Neural cell (in vitro differentiated cells): ENCODE measurements around the gene COL4A2. TPM values are rescaled to one million over a fixed set of nuclear protein-coding genes. Genes with fewer than 3 reads are reported as not detected.
"Not testable (repeated sequence)": the region's sequence is repeated elsewhere in the genome, so short reads cannot be mapped to it uniquely, and the experiment has no call there.

Experiments
- H2AFZ ChIP-seq: fragments of 200-600, 300-800 bp; sonication (generic), shearing (Covaris generic); 2 replicates; pipeline ENCODE4 v1.6.0; 2014; ENCODE audit warnings: low read depth, mild to moderate bottlenecking, antibody characterized with exemption, low read length, moderate library complexity
- H3F3A ChIP-seq: fragments of 200-600 bp; shearing (Covaris generic); 2 replicates; pipeline ENCODE4 v1.6.1; 2016; ENCODE audit warnings: mild to moderate bottlenecking, moderate library complexity, mixed read lengths, antibody characterized with exemption, low read length; ENCODE audit not compliant: insufficient read depth, poor library complexity, severe bottlenecking
- H3K27ac ChIP-seq: fragments of 200-600, 300-800 bp; sonication (generic), shearing (Covaris generic); 2 replicates; pipeline ENCODE4 v1.5.1; 2014; ENCODE audit warnings: mild to moderate bottlenecking, low read length, moderate library complexity
- H3K27me3 ChIP-seq: fragments of 300-800, 200-600 bp; sonication (generic), shearing (Covaris generic); 2 replicates; pipeline ENCODE4 v1.6.0; 2014; ENCODE audit warnings: mild to moderate bottlenecking, low read depth, low read length, moderate library complexity; ENCODE audit not compliant: insufficient read depth
- H3K36me3 ChIP-seq: fragments of 300-800, 200-600 bp; sonication (generic), shearing (Covaris generic); 2 replicates; pipeline ENCODE4 v1.5.1; 2014; ENCODE audit warnings: mild to moderate bottlenecking, antibody characterized with exemption, low read length, moderate library complexity; ENCODE audit not compliant: insufficient read depth
- H3K4me2 ChIP-seq: fragments of 300-800, 200-600 bp; sonication (generic), shearing (Covaris generic); 2 replicates; pipeline ENCODE4 v1.6.0; 2014; ENCODE audit warnings: mild to moderate bottlenecking, low read length
- H3K4me3 ChIP-seq: fragments of 300-800, 200-600 bp; sonication (generic), shearing (Covaris generic); 2 replicates; pipeline ENCODE4 v1.5.1; 2014; ENCODE audit warnings: mild to moderate bottlenecking, low read length, moderate library complexity
- H3K79me2 ChIP-seq: fragments of 200-600 bp; shearing (Covaris generic); replicated peaks from 2 replicates; pipeline ENCODE4 v1.6.0; 2014; ENCODE audit warnings: mild to moderate bottlenecking, low read length, moderate library complexity; ENCODE audit not compliant: insufficient read depth
- H3K9ac ChIP-seq: fragments of 300-800, 200-600 bp; sonication (generic), shearing (Covaris generic); 2 replicates; pipeline ENCODE4 v1.6.1; 2016; ENCODE audit warnings: mild to moderate bottlenecking, low read length, mixed read lengths
- H3K9me2 ChIP-seq: fragments of 200-600 bp; shearing (Covaris generic); 2 replicates; pipeline ENCODE4 v1.6.1; 2016; ENCODE audit warnings: mild to moderate bottlenecking, low read length, mixed read lengths; ENCODE audit not compliant: insufficient read depth
- H3K9me3 ChIP-seq: fragments of 200-600, 300-800 bp; sonication (generic), shearing (Covaris generic); 2 replicates; pipeline ENCODE4 v1.6.1; 2016; ENCODE audit warnings: mild to moderate bottlenecking, mixed run types, low read length, moderate library complexity, mixed read lengths
- H4K20me1 ChIP-seq: fragments of 200-600 bp; shearing (Covaris generic); 2 replicates; pipeline ENCODE4 v1.6.1; 2016; ENCODE audit warnings: mild to moderate bottlenecking, mixed run types; ENCODE audit not compliant: insufficient read depth
- CTCF ChIP-seq: fragments of 450-650 bp; IDR thresholded peaks from 2 replicates; pipeline ENCODE4 v1.5.1; 2014; ENCODE audit warnings: antibody characterized with exemption, mild to moderate bottlenecking, moderate library complexity; ENCODE audit not compliant: poor library complexity, severe bottlenecking
- EP300 ChIP-seq: fragments of 450-650 bp; conservative IDR thresholded peaks from 2 replicates; pipeline ENCODE4 v1.6.1; 2014; ENCODE audit warnings: antibody characterized with exemption, mild to moderate bottlenecking, moderate library complexity; ENCODE audit not compliant: poor library complexity, severe bottlenecking
- EZH2 ChIP-seq: fragments of 200-600, 300-800 bp; shearing (Covaris generic), sonication (generic); IDR thresholded peaks from 2 replicates; pipeline ENCODE4 v1.6.1; 2014; ENCODE audit warnings: antibody characterized with exemption, low read length, borderline replicate concordance, mild to moderate bottlenecking; ENCODE audit not compliant: insufficient read depth, poor library complexity, severe bottlenecking
- MXI1 ChIP-seq: fragments of 450-650 bp; conservative IDR thresholded peaks from 2 replicates; pipeline ENCODE4 v1.6.1; 2014; ENCODE audit warnings: antibody characterized with exemption, mild to moderate bottlenecking; ENCODE audit not compliant: poor library complexity, severe bottlenecking
- POLR2AphosphoS5 ChIP-seq: IDR thresholded peaks from 2 replicates; pipeline ENCODE4 v1.6.1; 2012
- RAD21 ChIP-seq: fragments of 450-650 bp; conservative IDR thresholded peaks from 2 replicates; pipeline ENCODE4 v1.6.1; 2014; ENCODE audit warnings: antibody characterized with exemption, mild to moderate bottlenecking, moderate library complexity
- REST ChIP-seq: IDR thresholded peaks from 2 replicates; pipeline ENCODE4 v1.6.1; 2012; ENCODE audit warnings: borderline replicate concordance
- SMC3 ChIP-seq: fragments of 450-650 bp; conservative IDR thresholded peaks from 2 replicates; pipeline ENCODE4 v1.6.1; 2014; ENCODE audit warnings: antibody characterized with exemption, mild to moderate bottlenecking, moderate library complexity; ENCODE audit not compliant: poor library complexity
- TAF1 ChIP-seq: IDR thresholded peaks from 2 replicates; pipeline ENCODE4 v1.6.1; 2012; ENCODE audit warnings: low read depth
- polyA plus RNA-seq: library from polyadenylated mRNA; depleted of rRNA; stranded (reverse); fragments of >200 nt; gene quantifications from 2 replicates; pipeline ENCODE4 v1.2.3, GENCODE V29; 2014

Gene COL4A2
- polyA plus RNA-seq, 1 donor from 2014 or later: 30.8 TPM

- no peaks in the 10 kb centered on the region for H3F3A ChIP-seq
Measured at GRCh38 chr13:110393761-110394160, 86.7 kb downstream of the COL4A2 start.

GRCh38 chr13:110394371-110394841, 87.3 kb downstream of the COL4A2 start:
- H3K9ac ChIP-seq: no peak overlapping the region
- no peak overlapping the region for H2AFZ ChIP-seq
- no peak overlapping the region for H3K4me2 ChIP-seq

More at GRCh38 chr13:110393761-110394160, 86.7 kb downstream of the COL4A2 start:
- no peaks in the 10 kb centered on the region for H3K36me3 ChIP-seq
- no peak overlapping the region for H3K4me3 ChIP-seq
- no peaks in the 10 kb centered on the region for H3K9me3 ChIP-seq
- H3K27ac ChIP-seq: no peak overlapping the region
- H3K4me2 ChIP-seq: no peak overlapping the region
- TF ChIP-seq MXI1: no peak
- TF ChIP-seq RAD21: no peak
- TF ChIP-seq EP300: no peak
- TF ChIP-seq TAF1: no peak
- TF ChIP-seq EZH2: no peak
- TF ChIP-seq CTCF: no peak
- TF ChIP-seq POLR2AphosphoS5: no peak
- TF ChIP-seq REST: no peak
- TF ChIP-seq SMC3: no peak
- H4K20me1 ChIP-seq: no peaks in the 10 kb centered on the region
- H3K9ac ChIP-seq: no peak overlapping the region
- no peaks in the 10 kb centered on the region for H3K9me2 ChIP-seq
- H3K27me3 ChIP-seq: no peaks in the 10 kb centered on the region
- H2AFZ ChIP-seq: no peak overlapping the region
- no peaks in the 10 kb centered on the region for H3K79me2 ChIP-seq

GRCh38 chr13:110395616-110396015, 88.5 kb downstream of the COL4A2 start:
- H3F3A ChIP-seq, H3K79me2 ChIP-seq, H4K20me1 ChIP-seq, H3K4me2 ChIP-seq, H3K9me2 ChIP-seq, H2AFZ ChIP-seq, H3K9me3 ChIP-seq, H3K27me3 ChIP-seq, H3K36me3 ChIP-seq, H3K27ac ChIP-seq, H3K9ac ChIP-seq, H3K4me3 ChIP-seq: not testable (repeated sequence)

More at GRCh38 chr13:110394371-110394841, 87.3 kb downstream of the COL4A2 start:
- Histone ChIP-seq H3K27me3 (no peaks in the 10 kb centered on the region), H3F3A (no peaks in the 10 kb centered on the region), H3K9me3 (no peaks in the 10 kb centered on the region), H4K20me1 (no peaks in the 10 kb centered on the region), H3K36me3 (no peaks in the 10 kb centered on the region), H3K9me2 (no peaks in the 10 kb centered on the region), H3K79me2 (no peaks in the 10 kb centered on the region), H3K27ac (no peak overlapping the region), H3K4me3 (no peak overlapping the region)
- TF ChIP-seq POLR2AphosphoS5: no peak
- TF ChIP-seq MXI1: no peak
- no peak for TF ChIP-seq REST
- TF ChIP-seq SMC3: no peak
- TF ChIP-seq EP300: no peak
- no peak for TF ChIP-seq TAF1
